SKM-1 (cell line): ENCODE data around the gene USP9X.
"Not testable (repeated sequence)": the region's sequence is repeated elsewhere in the genome, so short reads cannot be mapped to it uniquely, and the experiment has no call there.

Experiments
- DNase-seq: peaks from one replicate; lab custom pipeline; 2025; ENCODE audit not compliant: unreplicated experiment; lab: John Stamatoyannopoulos, UW

USP9X gene

DNA sequence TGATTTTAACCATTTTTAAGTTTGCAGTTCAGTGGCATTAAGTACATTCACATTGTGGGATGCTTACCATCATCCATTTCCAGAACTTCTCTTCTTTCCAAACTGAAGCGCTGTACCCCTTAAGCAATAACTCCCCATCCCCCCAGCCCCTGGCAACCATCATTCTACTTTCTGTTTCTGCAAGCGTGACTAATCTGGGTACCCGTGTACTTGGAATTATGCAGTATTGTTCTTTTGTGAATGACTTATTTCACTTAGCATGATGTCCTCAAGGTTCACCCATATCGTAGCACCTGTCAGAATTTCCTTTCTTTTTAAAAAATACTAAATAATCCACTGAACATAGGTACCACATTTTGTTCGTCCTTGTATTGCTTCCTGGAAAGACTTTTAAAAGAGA is 32.9 kb downstream of the USP9X start:
- DNase-seq, result no peak

DNA sequence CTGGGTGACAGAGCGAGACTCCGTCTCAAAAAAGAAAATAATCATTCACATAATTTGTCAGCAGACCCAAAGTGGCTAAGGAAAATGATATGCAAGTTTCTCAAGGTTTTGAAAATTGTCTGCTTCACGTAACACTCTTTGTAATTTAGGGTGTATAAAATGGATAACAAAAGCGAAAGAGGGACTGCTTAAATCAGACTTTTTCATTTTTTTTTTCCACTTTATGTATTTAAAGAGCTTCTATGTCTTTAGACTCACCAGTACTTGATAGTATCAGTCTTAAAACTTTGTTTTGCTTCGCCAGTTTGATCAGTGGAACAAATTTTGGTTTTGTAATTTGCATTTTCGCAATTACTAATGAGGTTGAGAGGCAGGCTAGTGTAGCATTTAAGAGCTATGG is 34.6 kb downstream of the USP9X start:
- DNase-seq, result no peak

GRCh38 chrX:41121766-41122165 is 36.5 kb downstream of the USP9X start:
- DNase-seq, result no peak

- DNase-seq, result no peak
Observed at GRCh38 chrX:41122664-41123257, 37.5 kb downstream of the USP9X start.

DNA sequence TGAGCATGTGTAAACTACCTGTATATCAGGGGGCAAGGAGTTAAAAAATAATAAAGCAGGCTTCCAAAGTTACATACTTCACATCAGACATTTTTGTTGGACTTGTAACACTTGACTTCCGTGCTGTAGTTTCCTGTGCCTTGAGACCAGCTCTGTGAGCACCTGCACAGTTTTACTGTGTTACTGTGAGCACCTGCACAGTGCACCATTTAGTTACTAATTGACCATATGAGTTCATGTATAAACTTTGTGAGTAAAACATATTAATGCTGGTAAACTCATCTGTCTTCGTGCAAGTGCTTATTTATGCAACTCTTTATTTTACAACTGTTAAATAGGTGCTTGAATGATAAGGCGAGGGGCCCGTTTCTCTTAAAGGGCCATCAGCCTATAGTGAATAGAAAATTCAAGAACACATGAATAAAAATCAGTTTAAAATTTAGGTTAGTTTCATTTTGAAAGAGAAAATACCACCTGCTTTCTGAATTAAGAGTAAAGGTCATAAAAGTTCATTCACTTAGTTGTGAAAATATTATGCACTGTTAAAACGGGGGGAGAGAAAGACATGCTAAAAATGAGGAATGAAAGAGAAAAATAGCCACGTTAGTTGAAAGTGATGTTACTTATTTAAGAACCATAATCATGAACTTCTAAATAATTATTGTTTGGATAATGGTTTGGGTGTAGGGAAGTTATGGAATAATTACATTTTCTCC is 42.4 kb downstream of the USP9X start:
- DNase-seq, result no peak

GRCh38 chrX:41128955-41129354 is 43.7 kb downstream of the USP9X start:
- no peak for DNase-seq

DNA sequence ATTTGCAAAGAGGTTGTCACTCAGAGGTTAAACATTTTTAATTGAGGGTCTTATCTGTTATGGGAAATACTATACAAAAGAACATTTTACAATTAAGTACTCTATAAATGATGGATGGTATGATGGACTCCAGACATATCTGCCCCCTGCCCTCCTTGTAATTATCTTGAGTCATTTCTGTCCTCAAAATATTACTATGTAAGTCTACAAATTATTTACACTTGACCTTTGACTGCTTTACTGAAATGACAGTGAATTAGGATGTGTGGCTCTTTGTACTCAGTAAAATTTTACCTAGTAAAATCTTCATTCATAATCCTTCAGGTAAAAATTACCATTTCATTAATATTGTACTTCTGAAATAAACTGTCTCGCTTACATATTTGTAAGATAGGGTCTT is 46.5 kb downstream of the USP9X start:
- DNase-seq, result no peak

DNA sequence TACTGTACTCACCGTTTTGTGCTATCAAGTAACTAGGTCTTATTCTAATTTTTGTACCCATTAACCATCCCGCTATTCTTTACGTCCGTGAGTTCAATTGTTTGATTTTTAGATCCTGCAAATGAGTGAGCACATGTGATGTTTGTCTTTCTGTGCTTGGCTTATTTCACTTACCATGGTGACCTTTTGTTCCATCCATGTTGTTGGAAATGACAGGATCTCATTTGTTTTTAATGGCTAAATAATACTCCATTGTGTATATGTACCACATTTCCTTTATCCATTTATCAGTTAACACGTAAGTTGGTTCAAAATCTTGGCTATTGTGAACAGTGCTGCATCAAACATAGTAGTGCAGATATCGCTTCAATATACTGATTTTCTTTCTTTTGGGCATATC is 48.3 kb downstream of the USP9X start:
- no peak for DNase-seq

GRCh38 chrX:41137589-41137988 is 52.3 kb downstream of the USP9X start:
- no peak for DNase-seq

GRCh38 chrX:41142130-41142910 is 57.1 kb downstream of the USP9X start:
- DNase-seq, result no peak

GRCh38 chrX:41144873-41145272 is 59.6 kb downstream of the USP9X start:
- no peak for DNase-seq

- DNase-seq, result no peak
Observed at GRCh38 chrX:41145920-41146608, 60.8 kb downstream of the USP9X start.

GRCh38 chrX:41148553-41148952 is 63.3 kb downstream of the USP9X start:
- no peak for DNase-seq

DNA sequence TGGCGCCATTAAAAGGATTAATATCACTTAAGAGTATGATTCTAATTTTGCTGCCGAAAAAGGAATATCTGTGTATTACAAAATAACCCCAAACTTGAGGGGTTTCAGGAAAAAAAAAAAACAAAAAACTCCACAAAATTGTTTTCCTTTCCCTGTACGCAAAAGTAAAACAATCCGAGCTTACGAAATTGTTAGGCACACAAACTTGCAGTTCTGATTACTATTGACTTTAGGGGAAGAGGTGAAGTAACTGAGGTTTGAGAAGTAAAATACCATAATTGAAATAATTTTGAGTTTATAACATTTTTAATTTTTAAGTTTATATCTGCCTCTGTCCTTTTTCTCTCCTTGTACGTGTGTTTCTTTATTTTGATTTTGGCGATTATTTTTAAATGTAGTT is 64.8 kb downstream of the USP9X start:
- DNase-seq, result no peak

GRCh38 chrX:41151726-41152125 is 66.5 kb downstream of the USP9X start:
- DNase-seq, result not testable (repeated sequence)

DNA sequence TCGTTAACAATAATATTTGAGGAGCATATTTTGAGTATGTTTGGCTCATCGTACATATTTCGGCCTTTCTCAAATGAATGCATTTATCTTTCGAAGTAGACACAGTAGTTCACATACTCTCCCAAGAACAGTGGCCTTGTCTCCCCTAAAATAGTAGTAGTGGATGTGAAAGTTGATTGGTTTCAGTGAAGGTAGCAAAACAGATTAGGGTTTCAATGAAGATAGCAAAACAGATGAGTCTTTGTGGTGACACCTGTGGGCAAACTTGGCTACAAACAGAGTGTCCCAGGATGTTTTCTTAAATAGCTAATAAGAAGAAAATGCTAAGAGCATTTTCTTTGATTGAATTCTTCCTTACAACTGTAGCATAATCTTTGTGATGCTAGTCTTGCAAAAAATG is 67.0 kb downstream of the USP9X start:
- no peak for DNase-seq

- no peak for DNase-seq
Observed at GRCh38 chrX:41153448-41153847, 68.2 kb downstream of the USP9X start.

DNA sequence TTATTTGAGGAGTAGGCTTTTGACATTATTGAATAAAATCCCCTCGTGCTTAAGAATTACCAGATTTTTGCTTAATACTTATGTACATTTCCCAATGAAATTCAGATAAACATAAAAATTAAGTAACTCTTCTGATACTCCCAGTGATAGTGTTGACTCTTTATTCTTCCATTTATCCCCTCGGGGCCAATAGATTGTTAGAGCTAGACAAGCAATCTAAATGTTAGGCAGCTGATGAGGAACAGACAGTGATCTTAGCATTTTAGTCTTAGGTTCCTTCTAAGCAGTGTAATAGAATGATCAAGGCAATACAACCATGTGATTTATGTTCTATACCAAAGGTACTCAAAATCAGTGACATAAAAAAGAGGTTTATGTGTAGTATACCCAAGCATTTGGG is 68.7 kb downstream of the USP9X start:
- DNase-seq, result no peak

DNA sequence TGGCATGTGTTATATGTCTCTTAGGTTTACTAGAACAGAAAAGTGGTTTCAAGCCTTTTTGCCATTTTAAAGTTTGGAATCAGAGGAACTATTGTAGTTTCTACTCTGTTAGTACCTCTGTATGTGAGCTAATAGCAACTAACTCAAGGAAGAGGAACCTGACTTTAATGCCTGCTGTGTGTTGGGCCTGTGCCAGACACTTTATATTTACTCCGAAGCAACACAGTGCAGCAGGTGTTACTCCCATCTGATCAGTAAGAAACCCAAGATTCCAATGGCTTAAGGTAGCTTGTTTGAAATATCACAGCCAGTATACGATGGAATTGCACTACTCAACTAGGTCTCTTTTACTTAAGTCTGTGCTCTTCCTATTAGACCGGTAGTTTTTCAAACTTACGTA is 79.2 kb downstream of the USP9X start:
- no peak for DNase-seq

DNA sequence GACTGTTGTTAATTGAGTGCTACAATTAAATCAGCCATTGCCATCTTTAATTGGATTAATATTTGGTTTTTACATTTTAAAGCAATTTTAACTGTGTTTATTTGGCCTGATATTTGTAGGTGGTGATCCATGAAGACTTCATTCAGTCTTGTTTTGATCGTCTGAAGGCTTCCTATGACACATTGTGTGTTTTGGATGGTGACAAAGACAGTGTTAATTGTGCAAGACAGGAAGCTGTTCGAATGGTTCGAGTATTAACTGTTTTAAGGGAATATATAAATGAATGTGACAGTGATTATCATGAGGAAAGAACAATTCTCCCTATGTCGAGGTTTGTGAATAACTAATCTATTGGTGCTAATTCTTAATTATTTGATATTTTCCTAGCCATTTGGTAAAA is 82.6 kb downstream of the USP9X start:
- DNase-seq, result no peak

DNA sequence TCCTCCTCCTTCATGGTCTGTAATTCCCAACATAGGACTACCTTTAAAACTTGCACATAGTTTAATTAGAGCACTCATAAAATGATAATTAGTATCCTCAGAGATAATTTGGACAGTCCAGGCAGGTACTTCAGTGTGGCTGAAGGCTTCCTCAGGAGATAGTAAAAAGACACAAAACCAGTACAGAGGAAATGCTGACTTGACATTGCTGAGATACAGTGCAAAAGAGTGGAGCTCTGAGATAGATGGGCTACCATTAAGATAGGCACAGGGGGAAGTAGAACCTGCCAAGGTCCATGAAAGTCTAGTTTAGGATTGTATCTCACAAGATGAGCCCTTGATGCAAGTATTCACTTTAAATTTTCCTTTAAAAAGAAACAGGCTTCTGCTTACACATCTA is 91.0 kb downstream of the USP9X start:
- DNase-seq, result no peak

- DNase-seq, result no peak
Observed at GRCh38 chrX:41177297-41177696, 92.1 kb downstream of the USP9X start.
